PC-9 (cell line): ENCODE data around the gene TLCD3B.

ENCODE experiments used
- CTCF ChIP-seq: fragments of 200-600 bp; sonication (generic); conservative IDR thresholded peaks from 2 replicates; pipeline ENCODE4 v1.6.1; 2017; ENCODE audit warnings: mixed run types, antibody characterized with exemption, mild to moderate bottlenecking, moderate library complexity
- EZH2 ChIP-seq: fragments of 200-600 bp; sonication (generic); IDR thresholded peaks from 2 replicates; pipeline ENCODE4 v1.8.0; 2017; ENCODE audit warnings: antibody characterized with exemption, low read depth

- TF ChIP-seq CTCF (no peak), EZH2 (no peak)
These were observed 30.1 kb downstream of the TLCD3B start for GRCh38 chr16:30000735-30001631.
